K562 (cell line): ENCODE results near the gene MATN1. TPM values are rescaled to one million over a fixed set of nuclear protein-coding genes. Genes with fewer than 3 reads are reported as not detected.

Experiments used
- ATF3 ChIP-seq, 2 experiments: fragments of 450-650 bp in 1 of 2; sonication (generic) in 1 of 2; formaldehyde crosslinking in 1 of 2; IDR thresholded peaks in 1 of 2; conservative IDR thresholded peaks in 1 of 2; 2 replicates each; pipeline versions ENCODE4 v1.6.1 to v1.8.1; 2016 to 2023; ENCODE audit warnings: mild to moderate bottlenecking in 2 of 2, moderate library complexity in 2 of 2, inconsistent platforms in 1 of 2, missing genetic modification reagents in 1 of 2
- DEAF1 ChIP-seq: fragments of 450-650 bp; formaldehyde crosslinking; IDR thresholded peaks from 2 replicates; pipeline ENCODE4 v1.4.0; 2020; ENCODE audit warnings: mild to moderate bottlenecking, moderate library complexity
- ERF ChIP-seq: fragments of 450-650 bp; formaldehyde crosslinking; IDR thresholded peaks from 2 replicates; pipeline ENCODE4 v1.4.0; 2020; ENCODE audit warnings: mild to moderate bottlenecking, mixed read lengths
- KDM1A ChIP-seq, 2 experiments: fragments of 450-650 bp; IDR thresholded peaks; 2 replicates each; pipeline ENCODE4 v1.6.1; 2016; ENCODE audit warnings: mild to moderate bottlenecking in 2 of 2
- MEIS2 ChIP-seq: fragments of 450-650 bp; IDR thresholded peaks from 2 replicates; pipeline ENCODE4 v1.6.1; 2014; ENCODE audit warnings: mild to moderate bottlenecking; ENCODE audit not compliant: partially characterized antibody
- NCOR1 ChIP-seq: fragments of 450-650 bp; IDR thresholded peaks from 2 replicates; pipeline ENCODE4 v1.6.1; 2016; ENCODE audit warnings: mild to moderate bottlenecking, moderate library complexity
- THRA ChIP-seq: fragments of 450-650 bp; IDR thresholded peaks from 2 replicates; pipeline ENCODE4 v1.6.1; 2017; ENCODE audit warnings: mild to moderate bottlenecking, moderate library complexity
- TOE1 ChIP-seq, 2 experiments: fragments of 450-650 bp in 1 of 2; sonication (generic) in 1 of 2; formaldehyde crosslinking in 1 of 2; IDR thresholded peaks; 2 replicates each; pipeline versions ENCODE4 v1.7.1 to v1.8.0; 2016 to 2022; ENCODE audit warnings: borderline replicate concordance in 2 of 2, mild to moderate bottlenecking in 2 of 2, antibody characterized with exemption in 1 of 2, inconsistent platforms in 1 of 2, low read depth in 1 of 2, missing genetic modification reagents in 1 of 2, moderate library complexity in 1 of 2
- USF2 ChIP-seq: sonication (generic); formaldehyde crosslinking; IDR thresholded peaks from 2 replicates; pipeline ENCODE4 v1.5.0; 2020; ENCODE audit warnings: missing genetic modification reagents
- ZNF583 ChIP-seq: fragments of 250-450 bp; sonication (Bioruptor Pico); IDR thresholded peaks from 2 replicates; pipeline ENCODE4 v1.4.0; 2020
- polyA plus RNA-seq, 8 experiments: library from polyadenylated mRNA; depleted of rRNA in 4 of 8; stranded (reverse) in 5 of 8; unstranded in 3 of 8; fragments of >200 nt; fragmentation: Nextera tagmentation in 2 of 8; fragmentation: Illumina TruSeq in 1 of 8; extraction: Ambion mirVana in 2 of 8; extraction: Trizol in 1 of 8; gene quantifications; 2 replicates each; pipeline versions ENCODE4 v1.2.1 to v1.2.3, GENCODE V29; 2011 to 2014; ENCODE audit warnings: inconsistent platforms in 1 of 8, missing spikeins in 1 of 8
- total RNA-seq, 7 experiments: library from RNA; depleted of rRNA in 6 of 7; stranded (reverse); fragments of >200 nt in 6 of 7; fragmentation: Illumina TruSeq in 2 of 7; extraction: Trizol in 2 of 7; gene quantifications; 2 replicates each; pipeline versions ENCODE4 v1.2.1 to v1.2.3, GENCODE V29; 2011 to 2021; ENCODE audit warnings: low replicate concordance in 1 of 7

Gene MATN1
- total and polyA plus RNA-seq, 9 of the 15 experiments (the other 6 are each of a cell fraction or from before 2014, with no cell fraction given), result 0.10 to 2.3 (median 1.2) TPM

- TF ChIP-seq ATF3 (IDR thresholded peaks at IDR 0.05) (no peak), ATF3 (CRISPR knock-in tag; conservative IDR thresholded peaks at IDR 0.05) (no peak), MEIS2 (no peak), KDM1A (IDR thresholded peaks at IDR 0.05) (peak; percentile 94 to 97), NCOR1 (no peak), ERF (CRISPR knock-in tag) (no peak), ZNF583 (no peak), USF2 (CRISPR knock-in tag) (peak; percentile 27), THRA (no peak), TOE1 (IDR thresholded peaks at IDR 0.05; ENCODE audit: borderline replicate concordance) (no peak), TOE1 (CRISPR knock-in tag; IDR thresholded peaks at IDR 0.05; ENCODE audit: borderline replicate concordance, low read depth) (no peak), DEAF1 (CRISPR knock-in tag) (no peak)
- TF ChIP-seq, all 486 proteins: peak for 6
Observed at GRCh38 chr1:30710407-30710806, 13.0 kb downstream of the MATN1 start (continued).
